ENCODE results near the gene HSPB1.

HSPB1 gene

GRCh38 chr7:76302347-76303201 is at the start of gene HSPB1:
Gene HSPB1 (plus strand): TSS chr7:76302673. CDS start chr7:76302713, 40 bp downstream.
- DNase-seq (ENCODE audit: extremely low spot score) = peak; percentile 48
- ChIA-PET POLR2A (interaction anchor here (0.8 to 1.5 kb wide), 8 partner anchors 8 to 255 kb away, joined by 3 to 5 read pairs (median 4); partner anchors contain the start of gene STYXL1), CTCF (interaction anchor here (0.6 to 0.9 kb wide), 3 partner anchors 11 to 236 kb away, joined by 3 to 4 read pairs (median 3); no protein-coding TSS in a partner anchor)
- TF ChIP-seq L3MBTL2 (conservative IDR thresholded peaks at IDR 0.05) (peak; percentile 52; the same call in 1 of the 2 replicates), LEF1 (IDR thresholded peaks at IDR 0.05; ENCODE audit: borderline replicate concordance) (no peak)

GRCh38 chr7:76254781-76255180 is 47.7 kb upstream of the HSPB1 start:
- no peak for DNase-seq (ENCODE audit: extremely low spot score)
- no peak for TF ChIP-seq SUZ12 (IDR thresholded peaks at IDR 0.05)
- TF ChIP-seq BHLHE40 (IDR thresholded peaks at IDR 0.05; ENCODE audit: borderline replicate concordance) = no peak
- no peak for TF ChIP-seq ARNT (IDR thresholded peaks at IDR 0.05)
- no peak for TF ChIP-seq TARDBP (IDR thresholded peaks at IDR 0.05)
- TF ChIP-seq HDGF (IDR thresholded peaks at IDR 0.05; ENCODE audit: borderline replicate concordance) = no peak
- no peak for TF ChIP-seq ELF4 (IDR thresholded peaks at IDR 0.05)
- no peak for TF ChIP-seq SP1 (IDR thresholded peaks at IDR 0.05)
- no peak for TF ChIP-seq ZNF384 (IDR thresholded peaks at IDR 0.05)
- no peak for TF ChIP-seq PKNOX1 (IDR thresholded peaks at IDR 0.05)
- TF ChIP-seq FOXM1 (IDR thresholded peaks at IDR 0.05; ENCODE audit: borderline replicate concordance) = no peak
- no peak for TF ChIP-seq NFRKB (IDR thresholded peaks at IDR 0.05)
- ChIA-PET POLR2A (no interaction called here), CTCF (interaction anchor here (0.9 to 1.3 kb wide), 2 partner anchors 8 to 37 kb away, joined by 3 to 5 read pairs; no protein-coding TSS in a partner anchor)

GRCh38 chr7:76257973-76258372 is 44.5 kb upstream of the HSPB1 start:
- ChIA-PET POLR2A (no interaction called here), CTCF (no interaction called here)
- no peak for DNase-seq (ENCODE audit: extremely low spot score)
- TF ChIP-seq HDGF (IDR thresholded peaks at IDR 0.05; ENCODE audit: borderline replicate concordance) (no peak), TARDBP (IDR thresholded peaks at IDR 0.05) (no peak), SP1 (IDR thresholded peaks at IDR 0.05) (no peak), PKNOX1 (IDR thresholded peaks at IDR 0.05) (peak; percentile 74)

- no peak for DNase-seq (ENCODE audit: extremely low spot score)
- CTCF ChIA-PET = interaction anchor here (0.6 to 1.5 kb wide), 3 partner anchors 19 to 81 kb away, joined by 3 to 5 read pairs (median 4); no protein-coding TSS in a partner anchor
- POLR2A ChIA-PET = interaction anchor here (1.0 to 1.4 kb wide), 2 partner anchors 24 to 212 kb away, joined by 4 to 5 read pairs; partner anchors contain the start of genes MDH2 and STYXL1
- TF ChIP-seq SP1 (IDR thresholded peaks at IDR 0.05) (no peak), FOXK2 (IDR thresholded peaks at IDR 0.05) (no peak), TARDBP (IDR thresholded peaks at IDR 0.05) (no peak), ARNT (IDR thresholded peaks at IDR 0.05) (no peak), L3MBTL2 (conservative IDR thresholded peaks at IDR 0.05) (no peak), BHLHE40 (IDR thresholded peaks at IDR 0.05; ENCODE audit: borderline replicate concordance) (no peak), ELF4 (IDR thresholded peaks at IDR 0.05) (no peak), ZNF384 (IDR thresholded peaks at IDR 0.05) (no peak), SUZ12 (IDR thresholded peaks at IDR 0.05) (no peak), PKNOX1 (IDR thresholded peaks at IDR 0.05) (no peak), FOXM1 (IDR thresholded peaks at IDR 0.05; ENCODE audit: borderline replicate concordance) (no peak), FOXA1 (IDR thresholded peaks at IDR 0.05) (no peak), LEF1 (IDR thresholded peaks at IDR 0.05; ENCODE audit: borderline replicate concordance) (no peak), HDGF (IDR thresholded peaks at IDR 0.05; ENCODE audit: borderline replicate concordance) (no peak)
Measured at GRCh38 chr7:76259124-76260093, 43.1 kb upstream of the HSPB1 start.

- ChIA-PET POLR2A (interaction anchor here (0.6 to 1.4 kb wide), 3 partner anchors 8 to 212 kb away, joined by 3 to 5 read pairs (median 4); partner anchors contain the start of genes MDH2 and STYXL1), CTCF (interaction anchor here (0.6 to 1.5 kb wide), 2 partner anchors 18 to 82 kb away, joined by 4 to 5 read pairs; no protein-coding TSS in a partner anchor)
- TF ChIP-seq TARDBP (IDR thresholded peaks at IDR 0.05) (no peak), FOXA1 (IDR thresholded peaks at IDR 0.05) (no peak), PKNOX1 (IDR thresholded peaks at IDR 0.05) (no peak), BHLHE40 (IDR thresholded peaks at IDR 0.05; ENCODE audit: borderline replicate concordance) (no peak), SP1 (IDR thresholded peaks at IDR 0.05) (no peak), ZNF384 (IDR thresholded peaks at IDR 0.05) (no peak), LEF1 (IDR thresholded peaks at IDR 0.05; ENCODE audit: borderline replicate concordance) (no peak), CTBP1 (IDR thresholded peaks at IDR 0.05; ENCODE audit: borderline replicate concordance) (no peak), HDGF (IDR thresholded peaks at IDR 0.05; ENCODE audit: borderline replicate concordance) (no peak), FOXK2 (IDR thresholded peaks at IDR 0.05) (no peak), ELF4 (IDR thresholded peaks at IDR 0.05) (no peak), FOXM1 (IDR thresholded peaks at IDR 0.05; ENCODE audit: borderline replicate concordance) (no peak), NFRKB (IDR thresholded peaks at IDR 0.05) (no peak), L3MBTL2 (conservative IDR thresholded peaks at IDR 0.05) (no peak), SUZ12 (IDR thresholded peaks at IDR 0.05) (no peak), ARNT (IDR thresholded peaks at IDR 0.05) (no peak)
- peak; percentile 90 for DNase-seq (ENCODE audit: extremely low spot score)
Measured at GRCh38 chr7:76260171-76260703, 42.2 kb upstream of the HSPB1 start.

Data from HEK293T (cell line).